HL-60 (cell line): ENCODE measurements around the gene RNF169.

Experiments
- DNase-seq, 2 experiments: peaks; one replicate each; pipeline ENCODE4 v3.0.0-alpha.2; 2010 to 2020; ENCODE audit warnings: low read depth in 1 of 2, low spot score in 1 of 2
- H3K27ac ChIP-seq: fragments of 250-450 bp; sonication (Bioruptor Pico); replicated peaks from 2 replicates; pipeline ENCODE4 v1.5.1; 2020; ENCODE audit warnings: mild to moderate bottlenecking, moderate library complexity
- H3K27me3 ChIP-seq: fragments of 250-450 bp; sonication (Bioruptor Pico); 2 replicates; pipeline ENCODE4 v1.5.1; 2021; ENCODE audit warnings: mild to moderate bottlenecking, moderate library complexity; ENCODE audit not compliant: insufficient read depth, poor library complexity, severe bottlenecking
- H3K4me3 ChIP-seq: replicated peaks from 2 replicates; pipeline ENCODE4 v1.5.1; 2011; ENCODE audit warnings: mild to moderate bottlenecking, control low read depth, low read length; ENCODE audit not compliant: insufficient read depth
- CTCF ChIP-seq: IDR thresholded peaks from one replicate; pipeline ENCODE4 v1.5.1; 2011; ENCODE audit warnings: low read length, control low read depth, inconsistent platforms; ENCODE audit not compliant: insufficient read depth
- GABPA ChIP-seq: IDR thresholded peaks from 2 replicates; pipeline ENCODE4 v1.6.1; 2012; ENCODE audit warnings: low read depth
- POLR2AphosphoS5 ChIP-seq: IDR thresholded peaks from 2 replicates; pipeline ENCODE4 v1.6.1; 2012; ENCODE audit warnings: low read depth
- REST ChIP-seq: IDR thresholded peaks from 2 replicates; pipeline ENCODE4 v1.6.1; 2012; ENCODE audit warnings: low read depth; ENCODE audit not compliant: insufficient replicate concordance
- SPI1 ChIP-seq: IDR thresholded peaks from 2 replicates; pipeline ENCODE4 v1.6.1; 2012; ENCODE audit warnings: low read depth, mild to moderate bottlenecking, borderline replicate concordance

RNF169 gene

GRCh38 chr11:74815966-74816365, 67.3 kb downstream of the RNF169 start:
- TF ChIP-seq GABPA (no peak), SPI1 (no peak), REST (no peak), POLR2AphosphoS5 (no peak), CTCF (no peak)
- H3K27me3 ChIP-seq = no peaks in the 10 kb centered on the region
- DNase-seq = no peak
- no peak overlapping the region for H3K4me3 ChIP-seq
- H3K27ac ChIP-seq = no peak overlapping the region

GRCh38 chr11:74816664-74817063, 68.0 kb downstream of the RNF169 start:
- Histone ChIP-seq H3K27ac (no peak overlapping the region), H3K27me3 (no peaks in the 10 kb centered on the region), H3K4me3 (no peak overlapping the region)
- TF ChIP-seq REST = no peak
- TF ChIP-seq POLR2AphosphoS5 = no peak
- TF ChIP-seq GABPA = no peak
- no peak for TF ChIP-seq CTCF
- TF ChIP-seq SPI1 = no peak
- no peak for DNase-seq

- TF ChIP-seq CTCF (no peak), GABPA (no peak), REST (no peak)
- no peak overlapping the region for H3K4me3 ChIP-seq
- no peak for DNase-seq
- no peak overlapping the region for H3K27ac ChIP-seq
- no peaks in the 10 kb centered on the region for H3K27me3 ChIP-seq
Measured at GRCh38 chr11:74818283-74818946, 69.8 kb downstream of the RNF169 start.
